ENCODE data around the gene CD27.
A peak's percentile ranks its signal among the peaks of the same experiment; 100 is the strongest.
"Not testable (repeated sequence)": the region's sequence is repeated elsewhere in the genome, so short reads cannot be mapped to it uniquely, and the experiment has no call there.

Gene CD27

DNA sequence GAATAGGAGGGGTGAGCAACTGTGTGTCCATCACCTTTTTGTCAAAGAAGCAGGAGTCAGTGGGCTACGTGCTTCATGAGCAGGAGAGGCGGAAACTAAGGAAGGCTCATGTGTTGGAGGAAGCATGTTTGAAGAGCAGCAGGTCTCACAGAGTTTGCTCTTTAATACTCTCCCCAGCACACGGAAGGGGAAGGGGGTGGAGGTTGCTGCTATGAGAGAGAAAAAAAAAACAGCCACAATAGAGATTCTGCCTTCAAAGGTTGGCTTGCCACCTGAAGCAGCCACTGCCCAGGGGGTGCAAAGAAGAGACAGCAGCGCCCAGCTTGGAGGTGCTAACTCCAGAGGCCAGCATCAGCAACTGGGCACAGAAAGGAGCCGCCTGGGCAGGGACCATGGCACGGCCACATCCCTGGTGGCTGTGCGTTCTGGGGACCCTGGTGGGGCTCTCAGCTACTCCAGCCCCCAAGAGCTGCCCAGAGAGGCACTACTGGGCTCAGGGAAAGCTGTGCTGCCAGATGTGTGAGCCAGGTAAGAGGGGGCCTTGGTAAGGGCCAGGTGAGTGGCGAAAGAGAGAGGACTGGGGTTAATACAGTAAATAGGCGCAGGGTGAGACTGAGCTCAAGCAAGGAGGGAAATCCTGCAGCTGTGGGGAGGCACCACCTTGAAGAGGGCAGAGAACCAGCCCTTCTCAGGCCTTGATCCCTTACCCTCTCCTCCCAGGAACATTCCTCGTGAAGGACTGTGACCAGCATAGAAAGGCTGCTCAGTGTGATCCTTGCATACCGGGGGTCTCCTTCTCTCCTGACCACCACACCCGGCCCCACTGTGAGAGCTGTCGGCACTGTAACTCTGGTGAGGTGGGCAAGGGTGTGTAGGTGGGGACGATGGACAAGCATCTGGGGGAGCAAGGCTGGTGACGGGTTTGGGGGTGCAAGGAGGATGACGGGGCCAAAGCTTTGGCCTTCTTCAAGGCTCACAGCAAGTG, at the start of gene CD27:
CD27 (plus strand) TSS at position 252 of the 985 bp plus-strand sequence; CDS start at position 393, 141 bp downstream.
- peak in 1 of 2 donors; percentile 49 for DNase-seq

DNA sequence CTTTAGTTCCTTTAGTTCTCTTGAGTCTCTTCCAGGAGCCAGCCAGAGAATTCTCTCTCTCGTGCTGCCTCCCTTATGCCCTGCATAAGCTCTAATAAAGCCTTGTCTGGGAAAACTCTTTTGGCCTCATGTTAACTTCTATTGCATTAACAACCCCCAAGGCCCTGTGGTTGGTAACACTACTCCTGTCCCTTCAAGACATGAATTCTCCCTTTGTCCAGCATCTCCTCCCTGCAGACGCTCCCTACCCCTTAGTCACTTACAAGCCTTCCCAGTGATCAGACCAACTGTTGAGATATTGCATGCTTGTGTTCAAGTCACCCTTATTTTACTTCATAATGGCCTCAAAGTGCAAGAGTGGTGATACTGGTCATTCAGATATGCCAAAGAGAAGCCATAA, 48.7 kb upstream of the CD27 start:
- DNase-seq: no peak

DNA sequence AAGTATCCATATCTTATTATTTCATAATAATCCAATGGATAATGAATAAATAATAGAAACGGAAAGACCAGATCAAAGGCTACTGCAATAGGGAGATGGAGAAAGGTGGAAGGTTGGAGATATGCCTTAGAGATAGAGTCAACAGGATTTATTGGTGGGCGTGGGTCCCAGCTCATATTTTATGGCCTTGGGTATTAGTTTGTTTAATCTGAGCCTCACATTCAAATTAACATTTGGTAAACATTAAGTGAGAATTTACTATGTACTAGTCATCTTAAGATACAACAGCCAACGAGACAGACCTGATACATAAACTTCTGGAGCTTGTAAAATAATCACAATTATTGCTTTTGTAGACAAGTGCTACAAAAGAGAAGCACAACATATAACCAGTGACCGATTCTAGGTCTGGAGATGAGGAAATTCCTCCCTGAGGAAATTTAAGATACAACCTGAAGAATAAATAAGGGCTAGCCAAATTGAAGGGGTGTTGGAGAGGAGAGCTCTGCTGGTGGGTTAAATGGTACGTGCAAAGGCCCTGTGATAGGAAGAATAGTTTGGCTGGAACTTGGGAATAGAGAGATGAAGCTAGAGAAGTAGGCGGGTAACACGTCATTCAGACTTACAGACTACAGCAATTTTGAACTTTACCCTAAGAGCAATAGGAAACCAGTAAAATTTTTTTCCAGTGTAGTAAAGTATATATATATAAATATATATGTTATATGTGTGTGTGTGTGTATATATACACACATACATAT, 44.7 kb upstream of the CD27 start:
- no peak for DNase-seq

DNA sequence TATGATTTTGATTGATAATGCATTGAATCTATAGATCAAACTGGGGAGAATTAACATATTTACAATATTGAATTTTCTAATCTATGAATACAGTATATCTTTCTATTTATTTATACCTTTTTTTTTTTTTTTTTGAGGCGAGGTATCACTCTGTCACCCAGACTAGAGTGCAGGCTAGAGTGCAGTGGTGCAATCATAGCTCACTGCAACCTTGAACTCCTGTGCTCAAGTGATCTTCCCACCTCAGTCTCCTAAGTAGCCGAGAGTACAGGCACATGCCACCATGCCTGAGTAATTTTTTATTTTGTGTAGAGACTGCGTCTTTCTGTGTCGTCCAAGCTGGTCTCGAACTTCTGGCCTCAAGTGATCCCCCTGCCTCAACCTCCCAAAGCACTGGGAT, 40.4 kb upstream of the CD27 start:
- no peak for DNase-seq

DNA sequence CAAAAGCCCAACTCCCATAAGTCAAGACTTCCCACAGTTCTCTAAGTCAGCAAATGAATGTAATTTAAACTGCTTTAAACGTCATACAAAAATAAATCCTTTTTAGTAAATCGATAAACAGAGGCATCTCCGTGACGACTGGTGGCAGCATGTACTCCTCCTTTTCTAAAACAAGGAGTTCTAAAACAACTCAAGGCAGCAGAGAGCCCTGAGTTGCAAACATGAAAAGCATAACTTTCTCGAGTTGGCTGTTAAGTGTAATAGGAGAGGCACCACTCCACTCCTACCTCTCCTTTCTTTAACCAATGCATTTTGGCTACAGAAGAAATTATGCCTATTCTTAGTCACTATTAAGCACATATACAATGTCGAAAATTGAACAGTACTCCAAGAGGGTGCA, 38.8 kb upstream of the CD27 start:
- no peak for DNase-seq

DNA sequence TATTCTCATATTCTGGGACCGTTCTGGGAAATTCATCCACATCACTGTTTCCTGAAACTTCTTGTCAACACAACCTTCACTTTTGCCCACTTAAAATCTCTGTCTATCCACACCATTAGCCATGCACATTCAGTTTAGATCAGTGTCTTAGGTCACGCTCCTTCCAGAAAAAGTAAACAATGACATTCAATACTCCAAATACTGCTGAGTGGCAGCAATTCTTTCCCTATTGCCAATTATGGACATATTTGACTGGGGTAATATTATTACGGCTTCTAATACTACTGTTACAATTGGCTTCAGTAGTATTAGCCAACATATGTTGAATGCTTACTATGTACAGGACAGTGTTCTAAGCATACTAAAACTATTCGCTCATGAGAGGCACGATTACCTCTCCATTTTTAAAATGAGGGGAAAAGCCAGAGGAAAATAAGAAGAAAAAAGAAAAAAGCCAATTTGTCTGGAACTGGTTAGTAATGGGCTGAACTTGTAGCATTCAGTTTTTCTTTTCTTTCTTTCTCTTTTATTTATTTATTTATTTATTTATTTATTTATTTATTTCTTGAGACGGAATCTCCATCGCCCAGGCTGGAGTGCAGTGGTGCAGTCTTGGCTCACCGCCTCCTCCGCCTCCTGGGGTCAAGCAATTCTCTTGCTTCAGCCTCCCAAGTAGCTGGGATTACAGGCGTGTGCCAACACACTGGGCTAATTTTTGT, 37.4 kb upstream of the CD27 start:
- DNase-seq: no peak

DNA sequence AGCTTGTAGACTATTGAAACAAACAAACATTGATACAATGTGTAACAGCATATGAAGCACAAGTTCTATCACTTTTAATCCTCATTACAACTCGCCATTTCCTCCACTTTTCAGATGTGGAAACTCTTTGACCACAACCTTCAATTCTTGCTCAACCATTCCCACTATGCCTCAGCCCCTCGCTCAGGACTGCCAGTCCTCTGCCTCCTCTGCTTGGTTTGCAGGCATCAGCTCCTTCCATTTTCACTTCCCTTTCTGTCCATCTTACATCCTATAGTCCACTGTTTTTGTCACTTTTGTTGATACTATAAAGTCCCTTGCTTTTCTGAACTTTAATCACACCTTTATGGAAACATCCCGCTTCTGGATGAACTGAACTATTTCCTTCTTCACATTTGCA, 28.2 kb upstream of the CD27 start:
- no peak for DNase-seq

DNA sequence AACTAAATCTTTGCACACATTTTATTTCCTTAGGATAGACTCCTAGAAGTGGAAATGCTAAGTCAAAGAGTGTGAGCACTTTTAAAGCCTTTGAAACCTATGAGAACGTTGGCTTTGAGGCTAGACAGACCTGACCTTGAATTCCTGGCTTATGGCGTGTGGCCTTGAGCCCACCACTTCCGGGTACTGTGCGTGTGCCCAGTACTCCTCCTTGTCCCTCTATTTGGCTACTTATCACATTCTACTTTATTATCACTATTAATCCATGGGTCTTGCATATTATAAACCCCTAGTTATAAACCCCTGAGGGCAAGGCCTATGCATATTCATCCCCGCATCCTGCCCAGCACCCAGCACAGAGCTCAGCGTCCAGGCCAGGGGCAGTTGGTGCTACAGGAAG, 26.0 kb upstream of the CD27 start:
- DNase-seq: no peak

DNA sequence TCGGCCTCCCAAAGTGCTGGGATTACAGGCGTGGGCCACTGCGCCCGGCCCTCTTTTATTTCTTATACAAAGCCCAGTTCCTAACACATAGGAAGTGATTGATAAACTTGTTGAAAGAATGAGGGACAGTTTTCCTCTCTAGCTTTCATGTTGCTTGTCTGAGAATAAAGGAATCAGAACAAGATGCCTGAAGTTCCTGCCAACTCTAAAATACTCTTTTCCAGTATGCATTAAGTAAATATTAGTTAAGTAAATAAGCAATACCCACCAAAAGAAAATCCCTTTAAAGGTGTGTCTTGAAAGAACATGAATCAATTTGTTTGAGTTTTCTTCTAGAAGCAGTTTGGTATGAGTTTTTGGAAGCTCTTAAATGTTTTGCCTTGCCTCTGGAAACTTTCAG, 24.4 kb upstream of the CD27 start:
- DNase-seq: no peak

DNA sequence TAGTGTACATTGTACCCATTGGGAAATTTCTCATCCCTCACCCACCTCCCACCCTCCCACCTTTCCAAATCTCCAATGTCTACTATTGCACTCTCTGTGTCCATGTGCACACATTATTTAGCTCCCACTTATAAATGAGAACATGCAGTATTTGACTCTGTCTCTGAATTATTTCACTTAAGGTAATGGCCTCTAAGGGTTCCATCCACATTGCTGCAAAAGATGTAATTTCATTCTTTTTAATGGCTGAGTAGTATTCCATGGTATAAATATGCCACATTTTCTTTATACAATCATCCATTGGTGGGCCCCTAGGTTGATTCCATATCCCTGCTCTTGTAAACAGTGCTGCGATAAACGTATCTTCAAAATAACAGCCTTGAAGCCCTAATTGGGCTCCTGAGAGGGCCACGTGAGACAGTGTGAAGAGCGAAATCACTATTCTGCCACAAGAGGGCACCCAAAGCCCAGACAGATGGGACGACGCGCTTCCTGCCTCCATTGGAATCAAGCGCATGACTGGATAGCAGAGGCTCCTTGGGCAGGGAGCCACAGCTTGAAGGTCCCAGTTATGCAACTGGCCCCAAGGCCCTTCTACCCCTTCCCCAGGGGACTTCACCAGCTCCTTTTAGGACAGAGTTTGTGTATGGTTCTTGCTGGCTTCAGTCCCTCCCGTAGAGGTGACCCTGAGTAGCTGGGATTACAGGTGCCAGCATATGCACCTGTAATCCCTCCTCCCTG, 21.3 kb upstream of the CD27 start:
- DNase-seq: peak; percentile 85 to 90

DNA sequence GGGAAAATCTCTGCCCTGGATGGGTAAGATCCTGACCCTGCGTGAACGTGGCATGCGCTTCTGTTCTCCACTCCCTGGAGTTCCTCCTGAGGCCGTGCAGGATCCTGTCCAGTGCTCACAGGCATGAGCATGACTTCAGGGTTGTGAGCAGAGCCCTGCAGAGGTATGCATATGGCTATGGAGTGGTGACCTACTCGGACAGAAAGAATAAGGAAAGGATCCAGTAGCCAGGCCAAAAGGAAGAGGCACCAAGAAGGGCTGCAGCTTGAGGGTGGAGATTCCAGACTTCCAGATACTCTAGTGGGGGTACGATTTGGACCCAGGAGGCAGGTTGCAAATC, 20.8 kb upstream of the CD27 start:
- no peak for DNase-seq

DNA sequence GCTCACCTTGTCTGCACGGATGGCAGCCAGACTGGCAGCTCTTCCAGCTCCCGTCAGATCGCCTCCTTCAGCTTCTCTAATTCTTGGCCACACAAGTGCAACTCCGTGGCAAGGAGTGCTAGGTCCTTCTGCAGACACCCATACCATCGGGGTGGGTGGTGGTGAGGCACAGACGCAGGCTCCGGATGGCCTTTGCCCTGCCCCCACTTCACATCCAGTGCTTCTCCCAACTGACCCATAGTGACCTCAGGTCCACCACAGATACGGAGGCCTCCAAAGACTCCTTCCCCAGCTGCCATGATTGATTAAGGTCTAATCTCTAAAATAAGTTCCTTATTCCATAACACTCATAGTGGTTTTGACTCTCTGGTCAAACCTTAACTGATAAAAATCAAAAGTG, 19.9 kb upstream of the CD27 start:
- no peak for DNase-seq

DNA sequence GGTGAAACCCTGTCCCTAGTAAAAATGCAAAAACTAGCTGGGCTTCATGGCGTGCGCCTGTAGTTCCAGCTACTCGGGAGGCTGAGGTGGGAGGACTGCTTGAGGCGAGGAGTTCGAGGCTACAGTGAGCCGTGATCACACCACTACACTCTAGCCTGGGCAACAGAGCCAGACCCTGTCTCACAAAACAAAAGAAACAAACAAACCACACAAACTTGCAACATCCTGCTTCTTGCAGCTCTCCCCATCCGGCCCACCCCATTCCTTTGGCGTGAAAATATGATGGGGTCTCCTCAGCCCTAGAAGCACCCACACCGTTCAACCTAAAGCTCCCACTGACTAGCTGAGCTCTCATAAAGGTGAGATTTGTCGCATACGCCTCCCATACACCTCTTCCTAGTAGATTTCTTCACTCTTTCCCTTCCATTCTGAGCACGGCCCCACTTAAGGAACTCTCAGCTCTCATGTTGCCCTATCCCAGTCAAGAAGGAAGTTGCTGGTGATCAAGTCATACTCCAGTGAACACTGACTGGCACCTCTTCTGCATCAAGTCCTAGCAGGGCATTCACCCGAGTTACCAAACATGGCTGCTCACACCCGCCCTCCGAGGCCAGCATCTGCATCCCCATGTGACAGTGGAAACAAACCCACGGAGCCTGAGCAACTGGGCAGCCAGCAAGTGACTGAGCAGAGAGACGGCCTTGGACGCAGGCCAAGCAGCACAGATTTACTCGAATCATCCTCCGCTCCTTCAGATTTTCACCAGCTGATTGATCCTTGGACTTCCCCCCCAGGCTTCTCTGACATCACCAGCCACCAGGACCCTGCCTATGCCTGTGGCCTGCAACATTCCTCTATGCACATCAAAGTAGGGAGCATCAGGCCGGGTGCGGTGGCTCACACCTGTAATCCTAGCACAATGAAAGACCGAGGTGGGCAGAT, 18.9 kb upstream of the CD27 start:
- peak in 1 of 2 donors; percentile 36 for DNase-seq

DNA sequence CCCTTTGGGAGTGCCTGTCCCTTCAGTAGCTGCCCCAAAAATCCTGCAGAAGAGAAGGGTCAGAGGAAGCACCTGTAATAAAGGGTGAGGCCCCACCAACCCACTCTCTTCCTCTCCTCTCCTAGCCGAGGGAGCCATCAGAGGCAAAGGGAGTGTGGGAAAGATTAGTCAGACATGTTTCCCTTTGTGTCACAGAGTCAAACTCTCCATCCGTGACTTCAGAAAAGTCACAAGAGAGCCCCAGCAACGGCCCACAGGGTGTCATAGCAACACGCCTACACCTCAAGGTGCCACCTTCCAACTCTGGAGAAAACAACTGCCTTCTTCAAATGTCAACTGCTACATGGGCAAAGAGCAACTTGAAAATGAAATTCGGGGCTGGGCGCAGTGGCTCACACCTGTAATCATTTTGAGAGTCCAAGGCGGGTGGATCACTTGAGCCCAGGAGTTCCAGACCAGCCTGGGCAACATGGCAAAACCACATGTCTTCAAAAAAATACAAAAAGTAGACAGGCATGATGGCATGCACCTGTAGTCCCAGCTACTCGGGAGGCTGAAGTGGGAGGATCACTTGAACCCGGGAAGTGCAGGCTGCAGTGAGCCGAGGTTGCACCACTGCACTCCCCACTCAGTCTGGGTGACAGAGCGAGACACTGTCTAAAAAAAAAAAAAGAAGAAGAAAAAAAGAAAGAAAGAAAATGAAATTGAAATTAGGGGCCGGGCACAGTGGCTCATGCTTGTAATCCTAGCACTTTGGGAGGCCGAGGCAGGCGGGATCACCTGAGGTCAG, 17.7 kb upstream of the CD27 start:
- DNase-seq: peak; percentile 79 to 82

DNA sequence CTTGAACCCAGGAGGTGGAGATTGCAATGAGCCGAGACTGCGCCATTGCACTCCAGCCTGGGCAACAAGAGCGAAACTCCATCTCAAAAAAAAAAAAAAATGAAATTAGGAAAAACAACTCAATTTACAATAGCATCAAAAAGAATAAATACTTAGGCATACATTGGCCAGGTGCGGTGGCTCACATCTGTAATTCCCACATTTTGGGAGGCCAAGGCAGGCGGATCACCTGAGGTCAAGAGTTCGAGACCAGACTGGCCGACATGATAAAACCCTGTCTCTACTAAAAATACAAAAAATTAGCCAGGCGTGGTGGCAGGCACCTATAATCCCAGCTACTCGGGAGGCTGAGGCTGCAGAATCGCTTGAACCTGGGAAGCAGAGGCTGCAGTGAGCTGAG, 17.0 kb upstream of the CD27 start:
- DNase-seq: not testable (repeated sequence)

DNA sequence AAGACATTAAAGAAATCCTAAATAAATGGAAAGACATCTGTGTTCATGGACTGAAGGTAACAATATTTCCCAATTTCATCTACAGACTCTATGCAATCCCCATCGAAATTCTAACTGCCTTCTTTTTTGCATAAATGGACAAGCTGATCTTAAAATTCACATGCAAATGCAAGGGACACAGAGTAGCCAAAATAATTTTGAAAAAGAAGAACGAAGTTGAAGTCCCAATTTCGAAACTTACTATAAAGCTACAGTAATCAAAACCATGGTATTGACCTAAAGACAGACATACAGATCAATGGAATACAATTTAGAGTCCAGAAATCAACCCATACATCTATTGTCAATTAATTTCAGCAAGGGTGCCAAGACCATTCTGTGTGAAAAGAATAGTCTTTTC, 16.4 kb upstream of the CD27 start:
- no peak for DNase-seq

DNA sequence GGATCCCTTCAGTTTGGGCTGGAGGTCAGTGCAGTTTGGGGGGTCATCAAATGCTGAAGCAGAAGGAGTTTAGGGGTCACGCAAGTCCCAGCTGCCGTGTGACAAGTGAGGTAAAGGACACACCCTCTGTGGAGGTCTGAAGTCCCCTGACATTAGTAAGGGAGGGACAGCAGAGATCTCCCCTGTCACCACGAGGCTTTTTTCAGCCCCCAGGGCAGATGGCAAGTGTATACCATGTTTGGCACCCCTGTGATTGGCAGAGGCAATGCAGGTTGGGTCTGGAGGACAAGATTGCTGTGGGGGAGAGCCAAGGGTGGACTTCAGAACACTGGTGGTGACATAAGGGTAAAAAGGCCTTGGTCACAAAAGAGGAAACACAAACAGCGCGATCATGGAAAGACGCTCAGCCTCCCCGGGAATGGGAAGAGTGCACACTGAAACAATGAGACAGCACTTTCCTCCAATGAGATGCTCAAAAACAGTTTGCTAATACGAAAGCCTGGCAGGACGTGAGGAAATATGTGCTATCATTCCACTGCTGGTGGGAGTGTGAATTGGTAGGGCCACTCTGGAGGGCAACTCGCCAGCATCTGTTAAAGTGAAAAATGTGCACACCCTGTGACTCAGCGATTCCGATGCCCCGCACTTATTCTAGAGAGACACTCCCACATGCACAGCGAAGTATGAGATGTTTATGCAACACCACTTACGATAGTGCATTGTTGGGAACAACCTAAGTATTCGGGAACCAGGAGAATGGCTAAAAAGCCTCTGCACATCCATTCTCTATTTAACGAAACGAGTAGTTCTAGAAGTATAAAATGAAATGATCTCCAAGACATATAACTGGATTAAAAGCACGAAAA, 14.4 kb upstream of the CD27 start:
- DNase-seq: no peak

DNA sequence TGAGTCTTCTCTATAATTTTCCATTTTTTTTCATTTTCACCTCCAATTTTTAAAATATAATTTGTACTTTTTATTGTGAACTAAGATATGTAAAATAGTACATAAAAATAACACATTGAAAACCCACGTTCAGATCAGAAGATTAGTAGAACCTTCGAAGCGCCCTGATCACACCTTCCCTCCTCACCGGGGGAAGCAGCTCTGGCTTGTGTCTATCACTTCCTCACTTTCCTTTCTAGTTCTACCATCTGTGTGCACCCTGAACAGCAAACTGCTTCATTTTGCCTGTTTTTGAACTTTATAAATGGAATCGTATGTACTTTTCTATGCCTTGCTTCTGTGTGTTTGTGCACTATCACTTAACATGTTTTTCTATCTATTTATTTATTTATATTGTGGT, 11.8 kb upstream of the CD27 start:
- DNase-seq: no peak

Data from CD4-positive, alpha-beta T cell treated with Interferon alpha-2 for 1 hour (primary cell).